BJ (cell line): ENCODE results near the gene CCBE1. TPM values are rescaled to one million over a fixed set of nuclear protein-coding genes. Genes with fewer than 3 reads are reported as not detected.
"Not testable (repeated sequence)": the region's sequence is repeated elsewhere in the genome, so short reads cannot be mapped to it uniquely, and the experiment has no call there.

Source experiments
- CTCF ChIA-PET: fragments of 350-600 bp; formaldehyde crosslinking; extraction: SDS; loops from one replicate; lab custom pipeline; 2021; ENCODE audit warnings: antibody characterized with exemption, inconsistent platforms; lab: Yijun Ruan, JAX
- POLR2A ChIA-PET: fragments of 300-600 bp; sonication (Branson Sonifier 250); formaldehyde crosslinking; extraction: SDS; loops from one replicate; lab custom pipeline; 2021; ENCODE audit warnings: antibody characterized with exemption; lab: Charles Lee
- DNase-seq: peaks from one replicate; pipeline ENCODE4 v3.0.0-alpha.2; 2011; ENCODE audit warnings: low read depth
- H3K27me3 ChIP-seq: 2 replicates; pipeline ENCODE4 v1.6.0; 2011; ENCODE audit warnings: low read length; ENCODE audit not compliant: control insufficient read depth, insufficient read depth
- H3K36me3 ChIP-seq: 2 replicates; pipeline ENCODE4 v1.5.1; 2011; ENCODE audit warnings: low read length; ENCODE audit not compliant: control insufficient read depth, insufficient read depth
- H3K4me3 ChIP-seq: 2 replicates; pipeline ENCODE4 v1.5.1; 2011; ENCODE audit warnings: low read depth, mild to moderate bottlenecking, control low read depth, low read length
- polyA plus RNA-seq: library from polyadenylated mRNA; depleted of rRNA; stranded (reverse); fragments of >200 nt; gene quantifications from 2 replicates; pipeline ENCODE4 v1.2.3, GENCODE V29; 2011
- TF ChIP-seq, protein P1 (sequence below): IDR thresholded peaks from 2 replicates; pipeline ENCODE4 v1.5.1; 2011; ENCODE audit warnings: low read depth, mild to moderate bottlenecking, control low read depth, inconsistent platforms, low read length, moderate library complexity; ENCODE audit not compliant: insufficient read depth

Gene CCBE1
- polyA plus RNA-seq, 1 experiment: 51.2 TPM

DNA sequence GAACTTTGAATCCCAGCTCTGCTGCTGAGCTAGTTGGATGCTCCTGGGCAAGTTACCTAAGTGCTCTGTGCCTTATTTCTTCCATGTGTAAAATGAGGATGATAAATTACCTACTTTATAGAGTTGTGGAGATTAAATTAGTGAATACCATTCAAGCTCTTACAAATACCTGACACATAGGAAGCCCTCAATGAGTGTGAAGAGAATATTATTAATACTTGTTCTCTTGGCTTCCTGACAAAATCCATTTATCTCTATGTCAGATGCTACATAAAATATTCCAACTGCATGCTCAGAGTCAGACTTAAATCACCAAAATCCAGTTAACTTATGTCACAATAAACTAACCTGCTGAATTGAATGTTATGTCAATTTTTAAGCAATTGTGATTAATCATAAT is 42.9 kb upstream of the CCBE1 start:
- CTCF ChIA-PET: interaction anchor here (0.9 to 1.8 kb wide), 2 partner anchors 69 to 83 kb away, joined by 3 to 9 read pairs; no protein-coding TSS in a partner anchor
- TF ChIP-seq, protein P1, sequence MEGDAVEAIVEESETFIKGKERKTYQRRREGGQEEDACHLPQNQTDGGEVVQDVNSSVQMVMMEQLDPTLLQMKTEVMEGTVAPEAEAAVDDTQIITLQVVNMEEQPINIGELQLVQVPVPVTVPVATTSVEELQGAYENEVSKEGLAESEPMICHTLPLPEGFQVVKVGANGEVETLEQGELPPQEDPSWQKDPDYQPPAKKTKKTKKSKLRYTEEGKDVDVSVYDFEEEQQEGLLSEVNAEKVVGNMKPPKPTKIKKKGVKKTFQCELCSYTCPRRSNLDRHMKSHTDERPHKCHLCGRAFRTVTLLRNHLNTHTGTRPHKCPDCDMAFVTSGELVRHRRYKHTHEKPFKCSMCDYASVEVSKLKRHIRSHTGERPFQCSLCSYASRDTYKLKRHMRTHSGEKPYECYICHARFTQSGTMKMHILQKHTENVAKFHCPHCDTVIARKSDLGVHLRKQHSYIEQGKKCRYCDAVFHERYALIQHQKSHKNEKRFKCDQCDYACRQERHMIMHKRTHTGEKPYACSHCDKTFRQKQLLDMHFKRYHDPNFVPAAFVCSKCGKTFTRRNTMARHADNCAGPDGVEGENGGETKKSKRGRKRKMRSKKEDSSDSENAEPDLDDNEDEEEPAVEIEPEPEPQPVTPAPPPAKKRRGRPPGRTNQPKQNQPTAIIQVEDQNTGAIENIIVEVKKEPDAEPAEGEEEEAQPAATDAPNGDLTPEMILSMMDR: no peak
- Histone ChIP-seq H3K27me3 (no peaks in the 10 kb centered on the region), H3K4me3 (no peak overlapping the region), H3K36me3 (no peaks in the 10 kb centered on the region)
- DNase-seq: no peak
- POLR2A ChIA-PET: no interaction called here

- Histone ChIP-seq H3K36me3 (no peaks in the 10 kb centered on the region), H3K27me3 (no peaks in the 10 kb centered on the region), H3K4me3 (no peak overlapping the region)
- ChIA-PET POLR2A (no interaction called here), CTCF (no interaction called here)
- TF ChIP-seq, protein P1: no peak
- no peak for DNase-seq
Observed at GRCh38 chr18:59737776-59738300, 40.6 kb upstream of the CCBE1 start.

GRCh38 chr18:59737335-59737734 is 40.1 kb upstream of the CCBE1 start:
- CTCF ChIA-PET, H3K36me3 ChIP-seq, H3K4me3 ChIP-seq, H3K27me3 ChIP-seq, POLR2A ChIA-PET, DNase-seq: not testable (repeated sequence)

GRCh38 chr18:59736061-59736460 is 38.8 kb upstream of the CCBE1 start:
- POLR2A ChIA-PET: no interaction called here
- Histone ChIP-seq H3K4me3 (no peak overlapping the region), H3K27me3 (no peaks in the 10 kb centered on the region), H3K36me3 (no peaks in the 10 kb centered on the region)
- CTCF ChIA-PET: no interaction called here
- TF ChIP-seq, protein P1: no peak
- no peak for DNase-seq

- ChIA-PET CTCF (no interaction called here), POLR2A (no interaction called here)
- TF ChIP-seq, protein P1: no peak
- Histone ChIP-seq H3K27me3 (no peaks in the 10 kb centered on the region), H3K4me3 (no peak overlapping the region), H3K36me3 (no peaks in the 10 kb centered on the region)
- no peak for DNase-seq
Observed at GRCh38 chr18:59735269-59735860, 38.1 kb upstream of the CCBE1 start.
